HG03342 (cell line): Measurements from ENCODE around the gene CYP2D6.
"Not testable (repeated sequence)": the region's sequence is repeated elsewhere in the genome, so short reads cannot be mapped to it uniquely, and the experiment has no call there.

Experiments
- ATAC-seq: cut with Tn5 transposase; IDR thresholded peaks from one replicate; pipeline ENCODE4 v1.9.1; 2021; ENCODE audit warnings: mild to moderate bottlenecking, moderate library complexity; ENCODE audit not compliant: unreplicated experiment

The CYP2D6 gene

DNA sequence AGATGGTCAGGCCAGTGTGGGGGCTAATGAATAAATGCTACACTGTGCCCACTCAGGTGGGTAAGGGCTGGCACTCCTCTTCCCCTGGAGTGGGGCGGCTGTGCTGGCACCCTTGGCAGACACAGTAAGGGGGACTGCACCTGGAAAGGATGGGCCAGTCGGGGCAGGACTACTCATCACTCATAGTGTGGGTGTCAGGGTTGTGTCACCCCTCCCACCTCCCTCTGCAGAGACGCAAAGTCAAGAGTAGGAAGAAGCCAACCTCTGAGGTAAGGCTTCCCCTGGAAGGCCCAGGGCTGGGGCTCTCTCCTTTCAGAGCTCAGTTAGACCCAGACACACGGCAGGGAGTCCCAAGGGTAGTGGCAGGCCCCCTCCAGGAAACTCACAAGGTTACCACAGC, 5.1 kb upstream of the CYP2D6 start:
- not testable (repeated sequence) for ATAC-seq

DNA sequence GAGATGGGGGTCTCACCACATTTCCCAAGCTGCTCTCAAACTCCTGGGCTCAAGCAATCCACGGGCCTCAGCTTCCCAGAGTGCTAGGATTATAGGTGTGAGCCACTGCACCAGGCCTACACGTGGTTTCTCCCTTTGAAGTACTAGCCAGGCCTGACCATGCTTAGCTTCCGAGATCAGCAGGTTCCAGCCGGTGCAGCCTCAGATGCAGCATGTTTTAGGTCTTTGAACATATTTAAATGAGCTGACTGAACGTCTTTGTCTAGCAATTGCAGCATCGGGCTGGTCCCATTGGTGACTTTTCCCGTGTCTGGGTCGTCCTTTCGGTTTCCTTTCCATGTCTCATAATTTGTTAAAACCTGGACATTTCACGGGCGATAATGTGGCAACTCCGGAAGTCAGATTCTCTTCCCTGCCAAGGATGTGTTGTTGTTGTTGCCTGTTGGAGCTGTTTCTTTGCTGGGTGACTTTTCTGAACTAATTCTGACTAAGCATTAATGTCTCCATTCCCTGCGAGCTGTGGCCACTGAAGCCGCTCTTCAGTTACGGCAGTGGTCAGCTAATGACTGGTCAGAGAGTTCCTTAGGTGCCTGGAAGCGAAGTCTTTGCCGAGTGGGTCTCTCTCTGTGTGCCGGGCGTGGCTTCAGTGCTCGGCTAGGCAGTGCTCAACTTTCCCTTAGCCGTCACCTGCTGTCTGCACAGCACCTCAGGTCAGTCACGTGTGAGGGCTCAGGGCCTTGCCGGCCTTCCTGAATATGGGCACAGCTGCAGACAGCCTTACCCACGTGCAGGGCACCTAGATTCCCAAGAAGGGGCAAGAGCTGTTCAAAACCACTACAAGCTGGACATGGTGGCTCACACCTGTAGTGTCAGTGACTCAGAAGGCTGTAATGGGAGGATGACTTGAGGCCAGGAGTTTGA, 3.8 kb upstream of the CYP2D6 start:
- no peak for ATAC-seq

DNA sequence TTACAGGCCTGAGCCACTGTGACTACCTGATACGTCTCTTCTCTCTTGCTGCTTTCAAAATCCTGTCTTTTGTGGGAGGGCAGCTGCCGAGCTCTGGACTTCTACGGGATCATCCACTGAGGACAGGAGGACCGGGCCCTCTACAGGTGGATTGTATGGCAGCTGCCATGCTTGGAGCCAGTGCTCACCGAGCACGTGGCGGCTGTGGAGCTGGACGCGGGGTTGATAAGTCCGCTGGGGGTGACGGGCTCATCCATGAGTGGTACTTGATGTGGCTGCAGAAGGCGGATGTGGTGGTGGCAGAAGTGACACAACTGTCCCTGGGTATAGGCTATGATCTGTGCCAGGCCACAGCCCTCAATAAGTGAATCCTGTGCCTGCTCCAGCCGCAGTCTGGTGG, 1.8 kb upstream of the CYP2D6 start:
- no peak for ATAC-seq

DNA sequence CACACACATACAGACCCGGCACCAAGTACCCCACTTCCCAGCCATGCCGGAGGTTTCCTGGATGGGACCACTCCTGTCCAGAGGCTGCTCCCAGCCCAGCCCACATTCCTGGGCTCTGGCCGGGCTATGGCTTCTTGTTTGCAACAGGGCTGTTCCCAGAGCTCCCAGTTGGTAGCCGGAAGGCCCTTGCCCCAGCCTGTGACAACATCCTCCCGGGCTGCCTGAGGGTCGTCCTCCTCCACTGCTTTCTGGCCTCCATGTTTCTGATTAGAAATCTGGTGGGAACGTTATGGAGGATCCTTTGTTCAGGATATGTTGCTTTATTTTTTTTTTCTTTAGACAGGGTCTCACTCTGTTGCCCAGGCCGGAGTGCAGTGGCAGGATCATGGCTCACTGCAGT, 952 bp upstream of the CYP2D6 start:
- ATAC-seq, result no peak

DNA sequence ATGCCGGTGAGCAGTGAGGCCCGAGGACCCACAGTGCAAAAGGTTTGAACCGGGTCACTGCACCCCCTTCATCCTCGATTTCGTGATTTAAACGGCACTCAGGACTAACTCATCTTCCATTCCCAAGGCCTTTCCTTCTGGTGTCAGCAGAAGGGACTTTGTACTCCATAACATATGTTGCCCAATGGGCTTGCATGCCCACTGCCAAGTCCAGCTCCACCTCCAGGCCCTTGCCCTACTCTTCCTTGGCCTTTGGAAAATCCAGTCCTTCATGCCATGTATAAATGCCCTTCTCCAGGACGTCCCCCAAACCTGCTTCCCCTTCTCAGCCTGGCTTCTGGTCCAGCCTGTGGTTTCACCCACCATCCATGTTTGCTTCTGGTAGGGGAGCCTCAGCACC, 428 bp downstream of the CYP2D6 start:
- ATAC-seq, result not testable (repeated sequence)

DNA sequence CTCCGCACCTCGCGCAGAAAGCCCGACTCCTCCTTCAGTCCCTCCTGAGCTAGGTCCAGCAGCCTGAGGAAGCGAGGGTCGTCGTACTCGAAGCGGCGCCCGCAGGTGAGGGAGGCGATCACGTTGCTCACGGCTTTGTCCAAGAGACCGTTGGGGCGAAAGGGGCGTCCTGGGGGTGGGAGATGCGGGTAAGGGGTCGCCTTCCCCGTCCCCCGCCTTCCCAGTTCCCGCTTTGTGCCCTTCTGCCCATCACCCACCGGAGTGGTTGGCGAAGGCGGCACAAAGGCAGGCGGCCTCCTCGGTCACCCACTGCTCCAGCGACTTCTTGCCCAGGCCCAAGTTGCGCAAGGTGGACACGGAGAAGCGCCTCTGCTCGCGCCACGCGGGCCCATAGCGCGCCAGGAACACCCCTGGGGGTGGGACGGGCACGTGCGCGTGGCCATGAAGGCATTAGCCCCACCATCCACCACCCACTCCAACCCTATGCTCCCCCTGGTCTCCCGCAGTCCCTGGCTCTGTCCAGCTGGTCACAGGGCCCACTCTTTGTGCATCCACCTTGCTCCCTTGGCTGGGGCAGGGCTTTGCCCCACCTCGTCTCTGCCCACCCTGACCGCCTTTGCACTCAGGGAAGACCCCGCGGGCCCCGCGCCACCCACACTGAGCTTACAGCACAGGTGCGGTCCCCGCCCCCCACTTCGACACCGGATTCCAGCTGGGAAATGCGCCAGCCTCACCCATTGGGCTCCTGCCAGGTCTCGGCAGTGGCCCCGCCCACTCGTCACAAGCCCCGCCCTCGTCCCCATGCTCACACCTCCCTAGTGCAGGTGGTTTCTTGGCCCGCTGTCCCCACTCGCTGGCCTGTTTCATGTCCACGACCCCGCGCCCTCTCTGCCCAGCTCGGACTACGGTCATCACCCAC, 1.6 kb downstream of the CYP2D6 start:
- ATAC-seq, result not testable (repeated sequence)

DNA sequence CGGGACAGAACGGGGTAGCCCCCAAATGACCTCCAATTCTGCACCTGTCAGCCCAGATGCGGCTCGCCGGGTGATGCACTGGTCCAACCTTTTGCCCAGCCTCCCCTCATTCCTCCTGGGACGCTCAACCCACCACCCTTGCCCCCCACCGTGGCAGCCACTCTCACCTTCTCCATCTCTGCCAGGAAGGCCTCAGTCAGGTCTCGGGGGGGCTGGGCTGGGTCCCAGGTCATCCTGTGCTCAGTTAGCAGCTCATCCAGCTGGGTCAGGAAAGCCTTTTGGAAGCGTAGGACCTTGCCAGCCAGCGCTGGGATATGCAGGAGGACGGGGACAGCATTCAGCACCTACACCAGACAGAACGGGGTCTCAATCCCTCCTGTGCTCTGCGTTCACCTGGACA, 2.6 kb downstream of the CYP2D6 start:
- ATAC-seq, result not testable (repeated sequence)

GRCh38 chr22:42127606-42128005, 3.0 kb downstream of the CYP2D6 start:
- no peak for ATAC-seq

DNA sequence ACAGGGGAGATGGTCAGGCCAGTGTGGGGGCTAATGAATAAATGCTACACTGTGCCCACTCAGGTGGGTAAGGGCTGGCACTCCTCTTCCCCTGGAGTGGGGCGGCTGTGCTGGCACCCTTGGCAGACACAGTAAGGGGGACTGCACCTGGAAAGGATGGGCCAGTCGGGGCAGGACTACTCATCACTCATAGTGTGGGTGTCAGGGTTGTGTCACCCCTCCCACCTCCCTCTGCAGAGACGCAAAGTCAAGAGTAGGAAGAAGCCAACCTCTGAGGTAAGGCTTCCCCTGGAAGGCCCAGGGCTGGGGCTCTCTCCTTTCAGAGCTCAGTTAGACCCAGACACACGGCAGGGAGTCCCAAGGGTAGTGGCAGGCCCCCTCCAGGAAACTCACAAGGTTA, 7.1 kb downstream of the CYP2D6 start:
- not testable (repeated sequence) for ATAC-seq

GRCh38 chr22:42120231-42121021, 10.2 kb downstream of the CYP2D6 start:
- not testable (repeated sequence) for ATAC-seq

- no peak for ATAC-seq
Observed at GRCh38 chr22:42116848-42117424, 13.7 kb downstream of the CYP2D6 start.

- not testable (repeated sequence) for ATAC-seq
Observed at GRCh38 chr22:42115420-42115830, 15.2 kb downstream of the CYP2D6 start.

DNA sequence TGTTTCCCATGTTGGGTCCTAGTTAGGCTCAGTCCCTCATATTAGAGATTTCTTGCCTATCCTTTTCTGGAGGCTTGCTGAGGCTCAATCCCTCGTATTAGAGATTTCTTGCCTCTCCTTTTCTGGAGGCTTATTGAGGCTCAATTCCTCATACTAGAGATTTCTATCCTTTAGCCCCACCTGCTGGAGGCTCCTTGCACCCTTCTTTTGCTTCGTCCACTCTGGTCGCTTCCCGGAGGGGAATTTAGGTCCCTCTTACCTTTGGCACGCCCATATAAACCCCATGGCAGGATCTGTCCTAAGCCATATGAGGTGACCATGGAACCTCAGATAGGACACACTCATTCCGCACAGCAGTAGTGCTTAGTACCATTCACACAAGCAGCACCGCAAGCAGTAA, 15.9 kb downstream of the CYP2D6 start:
- ATAC-seq, result no peak

DNA sequence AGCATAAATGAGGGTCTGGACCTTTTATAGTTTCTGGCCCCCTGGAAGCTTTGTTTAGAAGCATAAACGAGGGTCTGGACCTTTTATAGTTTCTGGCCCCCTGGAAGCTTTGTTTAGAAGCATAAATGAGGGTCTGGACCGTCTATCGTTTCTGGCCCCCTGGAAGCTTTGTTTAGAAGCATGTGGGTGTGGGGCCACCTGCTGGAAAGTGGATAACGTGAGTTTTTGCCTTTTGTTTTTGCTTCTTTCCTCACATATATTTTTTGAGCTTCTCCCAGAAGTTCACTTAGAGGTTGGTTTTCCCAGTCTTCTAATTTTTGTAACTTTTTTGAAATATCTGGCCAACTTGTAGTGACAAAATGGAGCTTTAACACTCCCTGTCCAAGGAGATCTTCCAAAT, 17.8 kb downstream of the CYP2D6 start:
- ATAC-seq, result not testable (repeated sequence)

DNA sequence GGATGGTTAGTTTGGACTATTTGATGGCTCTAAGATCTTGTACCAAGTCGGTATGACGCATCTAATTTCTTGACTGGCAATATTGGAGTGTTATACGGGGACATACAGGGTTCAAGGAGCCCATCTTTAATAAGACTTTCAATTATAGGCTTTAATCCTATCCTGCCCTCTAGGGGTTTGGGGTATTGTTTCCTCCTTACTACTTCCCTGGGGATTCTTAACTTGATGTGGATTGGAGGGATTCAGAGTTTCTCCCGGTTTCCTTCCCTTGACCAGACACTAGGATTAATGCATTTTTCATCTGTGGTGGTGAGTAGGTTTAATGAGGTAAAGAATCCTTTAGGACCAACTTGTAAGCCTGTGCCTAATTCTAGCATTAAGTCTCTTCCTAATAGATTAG, 18.8 kb downstream of the CYP2D6 start:
- no peak for ATAC-seq

GRCh38 chr22:42108848-42109247, 21.8 kb downstream of the CYP2D6 start:
- ATAC-seq, result no peak

DNA sequence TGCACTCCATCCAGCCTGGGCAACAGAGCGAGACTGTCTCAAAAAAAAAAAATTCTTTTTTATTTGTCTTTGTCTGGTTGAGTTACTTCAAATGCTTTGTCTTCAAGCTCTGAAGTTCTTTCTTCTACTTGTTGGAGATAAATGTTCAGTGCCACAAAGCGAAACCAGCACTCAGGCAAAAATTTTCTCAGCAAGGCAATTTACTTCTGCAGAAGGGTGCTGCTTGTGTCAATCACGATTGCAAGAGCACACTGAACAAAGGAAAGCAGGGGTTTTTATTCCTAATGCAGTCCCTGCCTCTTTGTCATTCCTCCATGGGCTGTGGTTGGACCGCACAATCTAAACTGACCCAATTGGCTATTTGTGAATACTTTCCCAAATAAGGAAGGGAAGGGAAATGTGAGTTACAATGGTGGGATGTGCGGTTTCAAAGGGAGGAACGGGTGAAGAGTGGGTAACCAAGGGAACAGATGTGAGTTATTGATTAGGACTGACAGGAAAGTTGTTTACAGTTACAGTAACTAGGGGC, 26.2 kb downstream of the CYP2D6 start:
- ATAC-seq, result not testable (repeated sequence)

DNA sequence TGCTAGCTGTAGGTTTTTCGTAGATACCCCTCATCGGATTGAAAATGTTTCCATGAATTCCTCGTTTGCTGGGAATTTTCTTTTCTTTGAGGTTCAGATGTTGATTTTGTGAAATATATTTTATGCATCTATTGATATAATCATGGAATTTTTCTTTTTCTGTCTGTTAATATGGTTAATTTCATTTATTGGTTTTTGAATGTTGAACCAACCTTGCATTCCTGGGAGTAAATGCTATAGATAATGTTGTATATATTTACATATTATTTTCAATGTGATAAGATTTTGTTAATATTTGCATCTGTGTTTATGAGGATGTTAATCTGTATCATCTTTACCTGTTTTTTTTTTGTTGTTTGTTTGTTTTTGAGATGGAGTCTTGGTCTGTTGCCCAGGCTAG, 29.4 kb downstream of the CYP2D6 start:
- no peak for ATAC-seq

- ATAC-seq, result no peak
Observed at GRCh38 chr22:42091455-42091782, 39.2 kb downstream of the CYP2D6 start.
